GM12878 (cell line): Measurements from ENCODE around the gene TC2N. TPM values are rescaled to one million over a fixed set of nuclear protein-coding genes. Genes with fewer than 3 reads are reported as not detected.

Experiments
- ATAC-seq: fragments of 200-7000 bp; cut with Tn5 transposase; 3 replicates; pipeline ENCODE4 v1.9.1; 2020; ENCODE audit warnings: mild to moderate bottlenecking, moderate library complexity
- BruUV-seq: library from RNA; stranded (reverse); fragments of 400-500 nt; replicated peaks from 2 replicates; lab custom pipeline; 2021; lab: Mats Ljungman, UMichigan
- CTCF ChIA-PET: fragments of 300-600 bp; sonication (Branson Sonifier 250); formaldehyde crosslinking; extraction: SDS; loops from one replicate; lab custom pipeline; 2021; ENCODE audit warnings: inconsistent platforms; lab: Yijun Ruan, JAX
- POLR2A ChIA-PET: fragments of 350-600 bp; formaldehyde crosslinking; extraction: SDS; loops from one replicate; lab custom pipeline; 2021; ENCODE audit warnings: inconsistent platforms; lab: Charles Lee
- RAD21 ChIA-PET: fragments of 300-600 bp; sonication (Branson Sonifier 250); formaldehyde crosslinking; loops from one replicate; lab custom pipeline; 2023; ENCODE audit warnings: antibody characterized with exemption; ENCODE audit not compliant: unreplicated experiment; lab: Charles Lee
- SMC1A ChIA-PET: fragments of 300-600 bp; sonication (Branson Sonifier 250); formaldehyde crosslinking; loops from one replicate; lab custom pipeline; 2023; ENCODE audit not compliant: unreplicated experiment, uncharacterized antibody; lab: Charles Lee
- DNase-seq: peaks from one replicate; pipeline ENCODE4 v3.0.0-alpha.2; 2011; ENCODE audit warnings: low read depth, low spot score
- FAIRE-seq: peaks from 3 replicates; lab custom pipeline; 2011; peaks lifted over from hg19 to GRCh38; lab: Jason Lieb, UNC
- H2AFZ ChIP-seq: 2 replicates; pipeline ENCODE4 v1.6.0; 2011; ENCODE audit warnings: low read depth, low read length, control low read depth; ENCODE audit not compliant: control insufficient read depth
- H3K27ac ChIP-seq: 2 replicates; pipeline ENCODE4 v1.5.1; 2011; ENCODE audit warnings: control low read depth; ENCODE audit not compliant: control insufficient read depth, insufficient read depth
- H3K27me3 ChIP-seq, 2 experiments: replicated peaks in 1 of 2; 2 replicates each; pipeline versions ENCODE4 v1.6.0 to v1.6.1; 2011; ENCODE audit warnings: low read length in 1 of 2; ENCODE audit not compliant: control insufficient read depth in 2 of 2, insufficient read depth in 2 of 2
- H3K36me3 ChIP-seq, 2 experiments: 2 replicates each; pipeline ENCODE4 v1.5.1; 2011; ENCODE audit warnings: low read length in 1 of 2; ENCODE audit not compliant: control insufficient read depth in 2 of 2, insufficient read depth in 2 of 2
- H3K4me1 ChIP-seq: 2 replicates; pipeline ENCODE4 v1.6.1; 2011; ENCODE audit warnings: mild to moderate bottlenecking, low read length, moderate library complexity, mixed read lengths; ENCODE audit not compliant: control insufficient read depth, insufficient read depth
- H3K4me2 ChIP-seq: 2 replicates; pipeline ENCODE4 v1.6.0; 2011; ENCODE audit warnings: control low read depth; ENCODE audit not compliant: control insufficient read depth, insufficient read depth
- H3K4me3 ChIP-seq: fragments of 200-600 bp; sonication (generic); 2 replicates; pipeline ENCODE4 v1.5.1; 2016
- H3K79me2 ChIP-seq: 2 replicates; pipeline ENCODE4 v1.6.0; 2011; ENCODE audit warnings: low read length; ENCODE audit not compliant: control insufficient read depth, insufficient read depth
- H3K9ac ChIP-seq: 2 replicates; pipeline ENCODE4 v1.8.0; 2011; ENCODE audit warnings: low read length, control low read depth, mixed read lengths; ENCODE audit not compliant: control insufficient read depth, insufficient read depth
- H3K9me3 ChIP-seq: replicated peaks from 3 replicates; pipeline ENCODE4 v1.5.1; 2011; ENCODE audit warnings: mild to moderate bottlenecking, low read length; ENCODE audit not compliant: control insufficient read depth, insufficient read depth
- H4K20me1 ChIP-seq: 2 replicates; pipeline ENCODE4 v1.6.0; 2011; ENCODE audit not compliant: control insufficient read depth, insufficient read depth
- POLR2AphosphoS5 ChIP-seq: IDR thresholded peaks from 2 replicates; pipeline ENCODE4 v1.6.1; 2011; ENCODE audit warnings: mild to moderate bottlenecking, low read length, inconsistent platforms
- RB1 ChIP-seq: fragments of 450-650 bp; formaldehyde crosslinking; IDR thresholded peaks from 2 replicates; pipeline ENCODE4 v1.6.1; 2017; ENCODE audit warnings: mild to moderate bottlenecking, borderline replicate concordance
- RCOR1 ChIP-seq: conservative IDR thresholded peaks from 2 replicates; pipeline ENCODE4 v1.6.1; 2012; ENCODE audit warnings: low read depth, low read length, improper control_type of control experiment
- SIN3A ChIP-seq: IDR thresholded peaks from 2 replicates; pipeline ENCODE4 v1.6.1; 2012; ENCODE audit warnings: low read depth, low read length, improper control_type of control experiment
- YY1 ChIP-seq: IDR thresholded peaks from 2 replicates; pipeline ENCODE4 v1.6.1; 2011; ENCODE audit warnings: low read depth, mild to moderate bottlenecking, low read length
- WGBS: methylation state at CpG from one replicate; pipeline ENCODE4 v1.1.6; 2016; ENCODE audit warnings: low lambda C conversion rate; ENCODE audit not compliant: insufficient replicate concordance, insufficient coverage; ENCODE audit errors: missing lambda C conversion rate; 5-methylcytosine and 5-hydroxymethylcytosine counted together
- in situ Hi-C: fragments of 300-500 bp; cut with MboI; formaldehyde crosslinking; loops from 9 replicates; pipeline ENCODE4 v1.14.3; 2018; ENCODE audit warnings: mixed read lengths
- intact Hi-C: fragments of 100-400 bp; cut with micrococcal nuclease; formaldehyde crosslinking; loops from one replicate; pipeline ENCODE4 v1.14.2; 2022; ENCODE audit not compliant: unreplicated experiment
- polyA plus RNA-seq, 11 experiments: library from polyadenylated mRNA; depleted of rRNA in 4 of 11; unstranded in 6 of 11; stranded (reverse) in 5 of 11; fragments of >200 nt; fragmentation: Nextera tagmentation in 4 of 11; fragmentation: Illumina TruSeq in 1 of 11; extraction: Ambion mirVana in 4 of 11; extraction: Trizol in 1 of 11; gene quantifications; 1 replicate in 1 of 11; 2 replicates in 10 of 11; pipeline versions ENCODE4 v1.2.1 to v1.2.3, GENCODE V29; 2011 to 2016; ENCODE audit warnings: inconsistent platforms in 2 of 11, missing spikeins in 2 of 11, low read depth in 1 of 11
- total RNA-seq, 4 experiments: library from RNA; depleted of rRNA in 3 of 4; stranded (reverse); fragments of >200 nt in 3 of 4; fragmentation: Illumina TruSeq in 1 of 4; extraction: Trizol in 1 of 4; gene quantifications; 2 replicates each; pipeline versions ENCODE4 v1.2.1 to v1.2.3, GENCODE V29; 2013 to 2021
- TF ChIP-seq, protein P1 (sequence below): fragments of 450-650 bp; formaldehyde crosslinking; IDR thresholded peaks from 2 replicates; pipeline ENCODE4 v1.4.0; 2020; ENCODE audit warnings: mild to moderate bottlenecking, moderate library complexity

TC2N gene
- total and polyA plus RNA-seq, 10 of the 15 experiments (the other 5 are each of a cell fraction or from before 2014, with no cell fraction given), result 0.15 to 1.6 (median 0.35) TPM

DNA sequence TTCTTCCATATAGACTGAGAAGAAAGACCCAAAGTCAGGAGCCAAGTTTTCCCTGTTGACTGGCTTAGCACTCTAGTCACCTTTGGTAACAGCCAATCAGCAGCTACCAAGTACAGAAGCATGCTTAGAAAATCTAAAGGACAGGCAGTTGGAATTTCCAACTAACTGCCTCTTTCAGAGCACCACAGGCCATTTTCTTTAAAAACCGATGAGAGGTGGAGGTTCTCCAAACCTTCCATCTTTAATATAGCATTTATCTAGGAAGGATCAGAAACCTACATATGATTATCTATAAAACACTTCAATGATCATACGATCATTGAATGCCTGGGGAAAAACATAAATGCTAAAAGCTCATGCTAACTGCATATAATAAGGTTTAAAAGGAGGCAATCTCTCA lies 135.3 kb downstream of the TC2N start, which contains the start of gene CATSPERB:
Gene CATSPERB, minus strand, starts transcription at position 101 of the 400 bp plus-strand sequence. CDS start 2,607 bp downstream, outside the sequence.
- SMC1A ChIA-PET, result no interaction called here
- Histone ChIP-seq H2AFZ (no peak within 1 kb of the TSS), H3K27me3 (no peaks in the 10 kb centered on the region; a peak in 2 of 4 replicates), H3K79me2 (no peaks in the 10 kb centered on the region), H3K4me2 (no peak within 1 kb of the TSS), H3K9me3 (no peaks in the 10 kb centered on the region), H3K4me3 (no peak within 1 kb of the TSS), H4K20me1 (no peaks in the 10 kb centered on the region), H3K27ac (no peak within 1 kb of the TSS), H3K4me1 (no peaks in the 10 kb centered on the region), H3K36me3 (no peaks in the 10 kb centered on the region), H3K9ac (no peak within 1 kb of the TSS)
- no peak for ATAC-seq
- no peak for DNase-seq
- in situ Hi-C loops (no loop called here), intact Hi-C loops (no loop called here)
- POLR2A ChIA-PET, result no interaction called here
- no peak for TF ChIP-seq RCOR1
- no peak for TF ChIP-seq SIN3A
- RAD21 ChIA-PET, result no interaction called here
- 11% methylated on average over 2 of the region's 2 CpGs for WGBS
- BruUV-seq, result no TSS peak
- CTCF ChIA-PET, result interaction anchor here (0.8 kb wide), 1 partner anchor 53 kb away, joined by 3 read pairs; no protein-coding TSS in a partner anchor
- no peak for FAIRE-seq

- no TSS peak for BruUV-seq
- intact Hi-C loops, result no loop called here
- in situ Hi-C loops, result no loop called here
- Histone ChIP-seq H2AFZ (no peak overlapping the region), H4K20me1 (no peaks in the 10 kb centered on the region), H3K27me3 (peaks cover 0 to 2% of the 10 kb centered on the region in 2 experiments; a peak in 2 of 4 replicates), H3K9me3 (no peaks in the 10 kb centered on the region), H3K4me1 (no peaks in the 10 kb centered on the region), H3K9ac (no peak overlapping the region), H3K36me3 (no peaks in the 10 kb centered on the region), H3K4me3 (no peak overlapping the region), H3K4me2 (no peak overlapping the region), H3K27ac (no peak overlapping the region), H3K79me2 (no peaks in the 10 kb centered on the region)
- FAIRE-seq (no peak), ATAC-seq (no peak), DNase-seq (no peak)
- TF ChIP-seq YY1 (no peak), RCOR1 (no peak), RB1 (no peak), POLR2AphosphoS5 (no peak)
- TF ChIP-seq, protein P1, sequence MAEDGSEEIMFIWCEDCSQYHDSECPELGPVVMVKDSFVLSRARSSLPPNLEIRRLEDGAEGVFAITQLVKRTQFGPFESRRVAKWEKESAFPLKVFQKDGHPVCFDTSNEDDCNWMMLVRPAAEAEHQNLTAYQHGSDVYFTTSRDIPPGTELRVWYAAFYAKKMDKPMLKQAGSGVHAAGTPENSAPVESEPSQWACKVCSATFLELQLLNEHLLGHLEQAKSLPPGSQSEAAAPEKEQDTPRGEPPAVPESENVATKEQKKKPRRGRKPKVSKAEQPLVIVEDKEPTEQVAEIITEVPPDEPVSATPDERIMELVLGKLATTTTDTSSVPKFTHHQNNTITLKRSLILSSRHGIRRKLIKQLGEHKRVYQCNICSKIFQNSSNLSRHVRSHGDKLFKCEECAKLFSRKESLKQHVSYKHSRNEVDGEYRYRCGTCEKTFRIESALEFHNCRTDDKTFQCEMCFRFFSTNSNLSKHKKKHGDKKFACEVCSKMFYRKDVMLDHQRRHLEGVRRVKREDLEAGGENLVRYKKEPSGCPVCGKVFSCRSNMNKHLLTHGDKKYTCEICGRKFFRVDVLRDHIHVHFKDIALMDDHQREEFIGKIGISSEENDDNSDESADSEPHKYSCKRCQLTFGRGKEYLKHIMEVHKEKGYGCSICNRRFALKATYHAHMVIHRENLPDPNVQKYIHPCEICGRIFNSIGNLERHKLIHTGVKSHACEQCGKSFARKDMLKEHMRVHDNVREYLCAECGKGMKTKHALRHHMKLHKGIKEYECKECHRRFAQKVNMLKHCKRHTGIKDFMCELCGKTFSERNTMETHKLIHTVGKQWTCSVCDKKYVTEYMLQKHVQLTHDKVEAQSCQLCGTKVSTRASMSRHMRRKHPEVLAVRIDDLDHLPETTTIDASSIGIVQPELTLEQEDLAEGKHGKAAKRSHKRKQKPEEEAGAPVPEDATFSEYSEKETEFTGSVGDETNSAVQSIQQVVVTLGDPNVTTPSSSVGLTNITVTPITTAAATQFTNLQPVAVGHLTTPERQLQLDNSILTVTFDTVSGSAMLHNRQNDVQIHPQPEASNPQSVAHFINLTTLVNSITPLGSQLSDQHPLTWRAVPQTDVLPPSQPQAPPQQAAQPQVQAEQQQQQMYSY, result no peak
- SMC1A ChIA-PET, result no interaction called here
- CTCF ChIA-PET, result interaction anchor here (0.9 kb wide), 1 partner anchor 20 kb away, joined by 4 read pairs; no protein-coding TSS in a partner anchor
- POLR2A ChIA-PET, result no interaction called here
- RAD21 ChIA-PET, result no interaction called here
- 23% methylated on average over 2 of the region's 2 CpGs for WGBS
Observed at GRCh38 chr14:91731018-91731417, 136.3 kb downstream of the TC2N start.
